ENCODE results near the gene C7orf25. TPM values are rescaled to one million over a fixed set of nuclear protein-coding genes. Genes with fewer than 3 reads are reported as not detected.

Gene C7orf25
- total and polyA plus RNA-seq, 5 experiments from 2014 or later: 1.9 to 8.0 (median 3.3) TPM

DNA sequence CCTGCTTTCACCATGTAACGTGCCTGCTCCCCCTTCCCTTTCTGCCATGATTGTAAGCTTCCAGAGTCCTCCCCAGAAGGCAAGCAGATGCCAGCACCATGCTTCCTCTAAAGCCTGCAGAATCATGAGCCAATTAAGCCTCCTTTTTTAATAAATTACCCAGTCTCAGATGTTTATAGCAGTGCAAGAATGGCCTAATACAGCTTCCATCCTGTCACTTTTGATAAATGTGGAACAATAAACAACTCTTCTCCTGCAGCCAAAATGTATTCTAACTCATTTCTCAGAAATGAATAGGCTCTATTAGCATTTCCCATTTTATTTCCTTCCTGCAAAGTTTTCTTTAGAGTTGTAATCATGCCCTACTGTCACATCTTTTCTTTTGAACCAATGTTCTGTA is 43.4 kb downstream of the C7orf25 start:
- Mint-ChIP-seq H3K9me3 (peaks cover 6 to 28% (median 16%) of the 10 kb centered on the region in 9 donors), H3K36me3 (peaks cover 7 to 12% (median 7%) of the 10 kb centered on the region in 3 donors), H3K4me1 (peaks cover 0 to 3% (median 0%) of the 10 kb centered on the region in 4 donors), H3K4me3 (no peak overlapping the region), H3K27me3 (peaks cover 8 to 23% (median 21%) of the 10 kb centered on the region in 5 donors), H3K27ac (no peak overlapping the region)
- no peak for ATAC-seq
- POLR2A ChIA-PET: no interaction called here
- no peak for DNase-seq

Other genes starting within 250 kb of the C7orf25 start
- 10 to 100 TPM; 39.6 to 45.2 TPM for gene PSMA2, start 20.1 kb upstream of the C7orf25 start, total RNA-seq
- 100 to 1,000 TPM; 199 to 265 (median 216) TPM for gene PSMA2, start 20.1 kb upstream of the C7orf25 start, polyA plus RNA-seq
- gene MRPL32, start 20.3 kb upstream of the C7orf25 start, total RNA-seq: 10 to 100 TPM; 55.1 to 59.2 TPM
- gene MRPL32, start 20.3 kb upstream of the C7orf25 start, polyA plus RNA-seq: 10 to 100 TPM; 27.6 to 43.5 (median 30.7) TPM
- not detected for gene HECW1, start 200.6 kb upstream of the C7orf25 start, total RNA-seq
- gene HECW1, start 200.6 kb upstream of the C7orf25 start, polyA plus RNA-seq: not detected

Measured in naive thymus-derived CD8-positive, alpha-beta T cell (primary cell).